ENCODE data around the gene STPG1. TPM values are rescaled to one million over a fixed set of nuclear protein-coding genes. Genes with fewer than 3 reads are reported as not detected.

The STPG1 gene
- total and polyA plus RNA-seq, 2 donors from 2014 or later = 10.6 to 12.2 TPM

GRCh38 chr1:24412408-24412807 is 1.2 kb downstream of the STPG1 start:
- no peaks in the 10 kb centered on the region for H3K27me3 ChIP-seq (ENCODE audit: control insufficient read depth, insufficient read depth, low read length)
- no peak overlapping the region for H3K27ac ChIP-seq (ENCODE audit: low read depth in 2 of 2, low read length in 2 of 2)
- H3K9ac ChIP-seq (ENCODE audit: low read length in 3 of 3) = no peak overlapping the region
- no peak for DNase-seq
- no peak for FAIRE-seq
- no peaks in the 10 kb centered on the region for H3K9me3 ChIP-seq (ENCODE audit: control insufficient read depth in 2 of 3, insufficient read depth in 1 of 3, low read length in 3 of 3)
- H3K4me1 ChIP-seq (ENCODE audit: control insufficient read depth in 2 of 3, insufficient read depth in 2 of 3, low read depth in 1 of 3, low read length in 3 of 3) = peaks cover 0 to 10% (median 3%) of the 10 kb centered on the region in 3 donors
- H3K36me3 ChIP-seq (ENCODE audit: control insufficient read depth in 2 of 3, insufficient read depth in 3 of 3, low read length in 3 of 3) = no peaks in the 10 kb centered on the region
- no peak for TF ChIP-seq CTCF (IDR thresholded peaks at IDR 0.05; ENCODE audit: borderline replicate concordance, extremely low read depth, insufficient read depth)
- intact Hi-C loops (cut with DNase I) = no loop called here
- no peak overlapping the region for H3K4me3 ChIP-seq (ENCODE audit: low read length in 3 of 3)

DNA sequence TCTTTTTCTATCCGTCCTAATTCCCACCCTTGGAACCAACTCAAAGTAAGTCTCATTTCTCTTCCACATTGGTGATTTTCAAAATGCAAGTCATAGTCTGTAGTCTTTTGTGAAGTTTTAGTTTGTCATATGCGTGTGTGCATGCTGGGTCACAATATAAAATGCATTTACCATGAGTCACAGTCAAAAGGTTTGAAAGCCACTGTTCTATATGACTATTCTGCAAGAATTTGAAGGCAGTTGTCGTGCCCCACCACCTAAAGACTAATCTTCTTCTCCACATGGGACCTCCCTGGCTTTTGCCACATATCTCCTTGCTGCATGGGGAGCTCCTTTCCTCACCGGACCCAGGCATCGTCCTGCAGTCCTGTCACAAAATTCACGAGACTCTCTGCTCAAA is 1.6 kb downstream of the STPG1 start:
- H3K9ac ChIP-seq (ENCODE audit: low read length in 3 of 3) = no peak overlapping the region
- intact Hi-C loops (cut with DNase I) = no loop called here
- H3K27me3 ChIP-seq (ENCODE audit: control insufficient read depth, insufficient read depth, low read length) = no peaks in the 10 kb centered on the region
- no peaks in the 10 kb centered on the region for H3K9me3 ChIP-seq (ENCODE audit: control insufficient read depth in 2 of 3, insufficient read depth in 1 of 3, low read length in 3 of 3)
- H3K4me1 ChIP-seq (ENCODE audit: control insufficient read depth in 2 of 3, insufficient read depth in 2 of 3, low read depth in 1 of 3, low read length in 3 of 3) = peaks cover 0 to 9% (median 2%) of the 10 kb centered on the region in 3 donors
- DNase-seq (no peak), FAIRE-seq (no peak)
- no peak overlapping the region for H3K4me3 ChIP-seq (ENCODE audit: low read length in 3 of 3)
- H3K36me3 ChIP-seq (ENCODE audit: control insufficient read depth in 2 of 3, insufficient read depth in 3 of 3, low read length in 3 of 3) = no peaks in the 10 kb centered on the region
- H3K27ac ChIP-seq (ENCODE audit: low read depth in 2 of 2, low read length in 2 of 2) = no peak overlapping the region
- TF ChIP-seq CTCF (IDR thresholded peaks at IDR 0.05; ENCODE audit: borderline replicate concordance, extremely low read depth, insufficient read depth) = no peak

DNA sequence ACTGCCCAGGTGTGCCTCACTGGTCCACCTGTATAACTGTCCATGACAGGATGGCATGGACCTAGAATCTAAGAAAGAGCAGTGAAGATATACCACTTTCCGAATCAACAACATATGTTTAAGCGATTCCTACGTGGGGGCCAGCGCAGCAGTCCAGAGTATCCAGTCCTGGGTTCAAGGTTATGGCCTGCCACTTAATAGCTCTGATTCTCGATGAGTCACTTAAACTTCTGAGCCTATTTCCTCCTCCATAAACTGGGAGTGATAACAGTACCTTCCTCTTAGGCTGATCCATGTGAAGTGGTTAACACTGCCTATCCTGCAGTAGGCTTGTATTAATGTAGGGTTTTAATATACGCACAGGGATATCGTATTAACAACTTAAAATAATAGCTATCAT is 2.8 kb downstream of the STPG1 start:
- FAIRE-seq = no peak
- Histone ChIP-seq H3K27ac (ENCODE audit: low read depth in 2 of 2, low read length in 2 of 2) (no peak overlapping the region), H3K9ac (ENCODE audit: low read length in 3 of 3) (no peak overlapping the region), H3K4me1 (ENCODE audit: control insufficient read depth in 2 of 3, insufficient read depth in 2 of 3, low read depth in 1 of 3, low read length in 3 of 3) (peaks cover 0 to 2% (median 0%) of the 10 kb centered on the region in 3 donors), H3K4me3 (ENCODE audit: low read length in 3 of 3) (no peak overlapping the region), H3K27me3 (ENCODE audit: control insufficient read depth, insufficient read depth, low read length) (no peaks in the 10 kb centered on the region), H3K36me3 (ENCODE audit: control insufficient read depth in 2 of 3, insufficient read depth in 3 of 3, low read length in 3 of 3) (no peaks in the 10 kb centered on the region), H3K9me3 (ENCODE audit: control insufficient read depth in 2 of 3, insufficient read depth in 1 of 3, low read length in 3 of 3) (no peaks in the 10 kb centered on the region)
- DNase-seq = no peak
- TF ChIP-seq CTCF (IDR thresholded peaks at IDR 0.05; ENCODE audit: borderline replicate concordance, extremely low read depth, insufficient read depth) = no peak
- intact Hi-C loops (cut with DNase I) = no loop called here

DNA sequence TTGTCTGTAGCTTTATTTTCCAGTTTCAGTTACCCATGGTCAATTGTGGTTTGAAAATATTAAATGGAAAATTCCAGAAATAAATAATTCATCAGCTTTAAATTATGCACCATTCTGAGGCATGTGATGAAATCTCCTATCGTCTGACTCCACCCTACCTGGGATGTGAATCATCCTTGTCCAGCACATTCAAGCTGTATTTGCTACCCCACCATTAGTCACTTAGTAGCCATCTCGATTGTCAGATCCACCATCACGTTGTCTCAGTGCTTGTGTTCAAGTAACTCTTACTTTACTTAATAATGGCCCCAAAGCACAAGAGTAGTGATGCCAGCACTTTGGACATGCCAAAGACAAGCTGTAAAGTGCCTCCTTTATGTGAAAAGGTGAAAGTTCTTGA is 4.0 kb downstream of the STPG1 start:
- H3K9me3 ChIP-seq (ENCODE audit: control insufficient read depth in 2 of 3, insufficient read depth in 1 of 3, low read length in 3 of 3) = no peaks in the 10 kb centered on the region
- H3K27me3 ChIP-seq (ENCODE audit: control insufficient read depth, insufficient read depth, low read length) = no peaks in the 10 kb centered on the region
- FAIRE-seq (no peak), DNase-seq (no peak)
- H3K36me3 ChIP-seq (ENCODE audit: control insufficient read depth in 2 of 3, insufficient read depth in 3 of 3, low read length in 3 of 3) = no peaks in the 10 kb centered on the region
- TF ChIP-seq CTCF (IDR thresholded peaks at IDR 0.05; ENCODE audit: borderline replicate concordance, extremely low read depth, insufficient read depth) = no peak
- no peak overlapping the region for H3K4me3 ChIP-seq (ENCODE audit: low read length in 3 of 3)
- no peak overlapping the region for H3K27ac ChIP-seq (ENCODE audit: low read depth in 2 of 2, low read length in 2 of 2)
- peaks cover 0 to 2% (median 0%) of the 10 kb centered on the region in 3 donors for H3K4me1 ChIP-seq (ENCODE audit: control insufficient read depth in 2 of 3, insufficient read depth in 2 of 3, low read depth in 1 of 3, low read length in 3 of 3)
- intact Hi-C loops (cut with DNase I) = no loop called here
- H3K9ac ChIP-seq (ENCODE audit: low read length in 3 of 3) = no peak overlapping the region
